ENCODE data around the gene PSD.

The PSD gene

GRCh38 chr10:102444851-102445250 lies 26.3 kb upstream of the PSD start:
- DNase-seq (ENCODE audit: low read depth) = no peak

GRCh38 chr10:102438374-102438773 lies 19.8 kb upstream of the PSD start:
- DNase-seq (ENCODE audit: low read depth) = no peak

GRCh38 chr10:102437515-102437914 lies 18.9 kb upstream of the PSD start:
- no peak for DNase-seq (ENCODE audit: low read depth)

- DNase-seq (ENCODE audit: low read depth) = no peak
Observed at GRCh38 chr10:102436312-102436711, 17.7 kb upstream of the PSD start.

GRCh38 chr10:102435529-102436233 lies 17.1 kb upstream of the PSD start:
- peak; percentile 21 for DNase-seq (ENCODE audit: low read depth)

GRCh38 chr10:102435133-102435497 lies 16.5 kb upstream of the PSD start:
- DNase-seq (ENCODE audit: low read depth) = no peak

- peak; percentile 65 for DNase-seq (ENCODE audit: low read depth)
Observed at GRCh38 chr10:102434394-102435132, 16.0 kb upstream of the PSD start.

GRCh38 chr10:102433619-102434046 lies 15.0 kb upstream of the PSD start:
- DNase-seq (ENCODE audit: low read depth) = no peak

GRCh38 chr10:102432162-102432950 lies 13.8 kb upstream of the PSD start, which contains the start of gene CUEDC2:
TSS of gene CUEDC2 (minus strand) at chr10:102432574. CDS start at chr10:102425188, 7,386 bp downstream.
- DNase-seq (ENCODE audit: low read depth) = peak; percentile 97

- peak; percentile 30 for DNase-seq (ENCODE audit: low read depth)
Observed at GRCh38 chr10:102431452-102432124, 13.0 kb upstream of the PSD start.

GRCh38 chr10:102429468-102429867 lies 10.9 kb upstream of the PSD start:
- DNase-seq (ENCODE audit: low read depth) = no peak

GRCh38 chr10:102426803-102427287 lies 8.3 kb upstream of the PSD start:
- peak; percentile 21 for DNase-seq (ENCODE audit: low read depth)

- DNase-seq (ENCODE audit: low read depth) = no peak
Observed at GRCh38 chr10:102425444-102425843, 6.9 kb upstream of the PSD start.

GRCh38 chr10:102424916-102425315 lies 6.3 kb upstream of the PSD start:
- DNase-seq (ENCODE audit: low read depth) = no peak

GRCh38 chr10:102424145-102424544 lies 5.6 kb upstream of the PSD start:
- no peak for DNase-seq (ENCODE audit: low read depth)

GRCh38 chr10:102423372-102423968 lies 4.9 kb upstream of the PSD start:
- DNase-seq (ENCODE audit: low read depth) = no peak

- DNase-seq (ENCODE audit: low read depth) = peak; percentile 79
Observed at GRCh38 chr10:102422545-102423129, 4.1 kb upstream of the PSD start.

- peak; percentile 20 for DNase-seq (ENCODE audit: low read depth)
Observed at GRCh38 chr10:102421757-102422512, 3.4 kb upstream of the PSD start.

- no peak for DNase-seq (ENCODE audit: low read depth)
Observed at GRCh38 chr10:102421507-102421756, 2.8 kb upstream of the PSD start.

GRCh38 chr10:102420714-102421506 lies 2.3 kb upstream of the PSD start, which contains the start of gene FBXL15:
TSS of gene FBXL15 (plus strand) at chr10:102420836. CDS start at chr10:102421130, 294 bp downstream.
- peak; percentile 94 for DNase-seq (ENCODE audit: low read depth)
